H1 (cell line): ENCODE data around the gene ARHGEF4. TPM values are rescaled to one million over a fixed set of nuclear protein-coding genes. Genes with fewer than 3 reads are reported as not detected.

ENCODE experiments used
- CTCF ChIA-PET: fragments of 300-600 bp; sonication (Branson Sonifier 250); formaldehyde crosslinking; loops from one replicate; lab custom pipeline; 2021; ENCODE audit not compliant: partially characterized antibody; lab: Charles Lee
- POLR2A ChIA-PET: fragments of 300-600 bp; sonication (Branson Sonifier 250); formaldehyde crosslinking; loops from one replicate; lab custom pipeline; 2021; ENCODE audit warnings: inconsistent platforms; ENCODE audit not compliant: partially characterized antibody; lab: Charles Lee
- DNase-seq, 2 experiments: peaks; one replicate each; pipeline versions ENCODE4 v3.0.0 to v3.0.0-alpha.2; 2010 to 2022; ENCODE audit warnings: low spot score in 2 of 2, low read depth in 1 of 2, mixed read lengths in 1 of 2
- FAIRE-seq: peaks from 2 replicates; lab custom pipeline; 2011; peaks lifted over from hg19 to GRCh38; lab: Jason Lieb, UNC
- H2AFZ ChIP-seq: 2 replicates; pipeline ENCODE4 v1.8.1; 2012; ENCODE audit warnings: low read length, inconsistent platforms
- H2AK5ac ChIP-seq: 2 replicates; pipeline ENCODE4 v1.6.1; 2013; ENCODE audit warnings: low read depth, low read length
- H2BK120ac ChIP-seq: replicated peaks from 2 replicates; pipeline ENCODE3; 2013; ENCODE audit warnings: low read depth, low read length, inconsistent platforms
- H2BK12ac ChIP-seq: 2 replicates; pipeline ENCODE4 v1.6.1; 2013; ENCODE audit warnings: low read depth, low read length
- H2BK15ac ChIP-seq: 2 replicates; pipeline ENCODE4 v1.6.1; 2013; ENCODE audit warnings: low read length
- H2BK20ac ChIP-seq: 2 replicates; pipeline ENCODE4 v1.6.1; 2013; ENCODE audit warnings: low read length
- H2BK5ac ChIP-seq: 2 replicates; pipeline ENCODE4 v1.6.1; 2013; ENCODE audit warnings: low read depth, low read length
- H3K14ac ChIP-seq: 2 replicates; pipeline ENCODE4 v1.6.1; 2013; ENCODE audit warnings: inconsistent platforms; ENCODE audit not compliant: insufficient read length
- H3K18ac ChIP-seq: 2 replicates; pipeline ENCODE4 v1.6.1; 2013; ENCODE audit warnings: low read length; ENCODE audit errors: extremely low read depth
- H3K23ac ChIP-seq: 2 replicates; pipeline ENCODE4 v1.6.1; 2013; ENCODE audit warnings: inconsistent platforms; ENCODE audit not compliant: insufficient read length
- H3K23me2 ChIP-seq: 2 replicates; pipeline ENCODE4 v1.6.1; 2013; ENCODE audit warnings: low read depth, low read length
- H3K27ac ChIP-seq: 2 replicates; pipeline ENCODE4 v1.6.1; 2011; ENCODE audit warnings: low read depth, low read length, inconsistent platforms
- H3K27me3 ChIP-seq, 4 experiments: replicated peaks in 1 of 4; 1 replicate in 1 of 4; 2 replicates in 3 of 4; pipeline versions ENCODE4 v1.6.1 to v1.8.1; 2011 to 2013; ENCODE audit warnings: low read length in 3 of 4, mild to moderate bottlenecking in 3 of 4, inconsistent platforms in 2 of 4, mixed read lengths in 2 of 4, moderate library complexity in 1 of 4; ENCODE audit not compliant: control insufficient read depth in 3 of 4, insufficient read depth in 3 of 4; ENCODE audit errors: extremely low read depth in 1 of 4
- H3K36me3 ChIP-seq, 4 experiments: 2 replicates each; pipeline versions ENCODE4 v1.6.1 to v1.8.1; 2011 to 2013; ENCODE audit warnings: mild to moderate bottlenecking in 4 of 4, low read length in 3 of 4, moderate library complexity in 2 of 4, control low read depth in 1 of 4, inconsistent platforms in 1 of 4; ENCODE audit not compliant: insufficient read depth in 4 of 4, control insufficient read depth in 2 of 4
- H3K4ac ChIP-seq: replicated peaks from 2 replicates; pipeline ENCODE3; 2013; ENCODE audit warnings: low read length, low read depth, mixed read lengths, inconsistent platforms; ENCODE audit not compliant: insufficient read length
- H3K4me1 ChIP-seq, 4 experiments: replicated peaks in 1 of 4; 1 replicate in 1 of 4; 2 replicates in 3 of 4; pipeline versions ENCODE4 v1.6.1 to v1.8.1; 2011 to 2013; ENCODE audit warnings: low read length in 3 of 4, inconsistent platforms in 2 of 4, mixed read lengths in 1 of 4; ENCODE audit not compliant: insufficient read depth in 4 of 4, control insufficient read depth in 3 of 4
- H3K4me2 ChIP-seq, 2 experiments: 2 replicates each; pipeline versions ENCODE4 v1.6.1 to v1.8.1; 2011 to 2013; ENCODE audit warnings: low read depth in 2 of 2, low read length in 2 of 2, control low read depth in 1 of 2, inconsistent platforms in 1 of 2, mild to moderate bottlenecking in 1 of 2; ENCODE audit not compliant: insufficient read depth in 1 of 2
- H3K4me3 ChIP-seq, 4 experiments: fragments of 200-600, 300-600 bp in 1 of 4; sonication (generic), shearing (Covaris generic), sonication (Bioruptor Twin) in 1 of 4; 2 replicates each; pipeline versions ENCODE4 v1.5.1 to v1.8.1; 2011 to 2016; ENCODE audit warnings: low read length in 4 of 4, low read depth in 3 of 4, control low read depth in 2 of 4, inconsistent platforms in 2 of 4, mild to moderate bottlenecking in 2 of 4, mixed read lengths in 1 of 4, moderate library complexity in 1 of 4; ENCODE audit not compliant: insufficient read depth in 2 of 4; ENCODE audit errors: extremely low read depth in 1 of 4
- H3K56ac ChIP-seq: replicated peaks from 2 replicates; pipeline ENCODE3; 2013; ENCODE audit warnings: low read depth, mild to moderate bottlenecking, mixed read lengths, low read length, inconsistent platforms; ENCODE audit not compliant: insufficient read length
- H3K79me1 ChIP-seq: 2 replicates; pipeline ENCODE4 v1.6.1; 2013; ENCODE audit warnings: low read depth, low read length, control low read depth
- H3K79me2 ChIP-seq, 2 experiments: 2 replicates each; pipeline versions ENCODE4 v1.6.1 to v1.8.1; 2012 to 2013; ENCODE audit warnings: low read length in 2 of 2, mild to moderate bottlenecking in 2 of 2, inconsistent platforms in 1 of 2; ENCODE audit not compliant: insufficient read depth in 2 of 2, control insufficient read depth in 1 of 2
- H3K9ac ChIP-seq, 4 experiments: replicated peaks in 1 of 4; 1 replicate in 1 of 4; 2 replicates in 3 of 4; pipeline versions ENCODE4 v1.6.1 to v1.8.1; 2011 to 2013; ENCODE audit warnings: low read depth in 3 of 4, low read length in 3 of 4, control low read depth in 2 of 4, mild to moderate bottlenecking in 2 of 4, moderate library complexity in 2 of 4, inconsistent platforms in 1 of 4; ENCODE audit errors: extremely low read depth in 1 of 4
- H3K9me3 ChIP-seq, 2 experiments: 2 replicates each; pipeline versions ENCODE4 v1.6.1 to v1.8.1; 2012 to 2013; ENCODE audit warnings: mild to moderate bottlenecking in 2 of 2, moderate library complexity in 2 of 2, control low read depth in 1 of 2, inconsistent platforms in 1 of 2, low read depth in 1 of 2, low read length in 1 of 2, mixed read lengths in 1 of 2; ENCODE audit not compliant: insufficient read depth in 2 of 2
- H4K20me1 ChIP-seq, 2 experiments: replicated peaks in 1 of 2; 2 replicates each; pipeline versions ENCODE3 to v1.8.1; 2011 to 2013; ENCODE audit warnings: inconsistent platforms in 2 of 2, low read length in 2 of 2, mild to moderate bottlenecking in 1 of 2; ENCODE audit not compliant: insufficient read depth in 2 of 2, control insufficient read depth in 1 of 2
- H4K5ac ChIP-seq: 2 replicates; pipeline ENCODE4 v1.6.1; 2013; ENCODE audit warnings: low read length, low read depth, mixed read lengths, inconsistent platforms; ENCODE audit not compliant: insufficient read length
- H4K8ac ChIP-seq: 2 replicates; pipeline ENCODE4 v1.8.0; 2013; ENCODE audit warnings: mild to moderate bottlenecking, moderate library complexity, low read length, inconsistent platforms; ENCODE audit not compliant: insufficient read depth; ENCODE audit errors: extremely low read depth
- H4K91ac ChIP-seq: replicated peaks from 2 replicates; pipeline ENCODE3; 2013; ENCODE audit warnings: low read length, mixed read lengths, inconsistent platforms; ENCODE audit not compliant: insufficient read length
- ATF2 ChIP-seq: IDR thresholded peaks from 2 replicates; pipeline ENCODE4 v1.6.1; 2012; ENCODE audit warnings: low read length, inconsistent platforms
- ATF3 ChIP-seq: IDR thresholded peaks from 2 replicates; pipeline ENCODE4 v1.6.1; 2011; ENCODE audit warnings: low read depth, mild to moderate bottlenecking, low read length; ENCODE audit not compliant: insufficient read depth
- CHD2 ChIP-seq: IDR thresholded peaks from 2 replicates; pipeline ENCODE4 v1.6.1; 2012; ENCODE audit warnings: low read length, improper control_type of control experiment
- EZH2 ChIP-seq: fragments of 200-600 bp; sonication (generic); IDR thresholded peaks from 2 replicates; pipeline ENCODE4 v1.7.1; 2012; ENCODE audit warnings: low read depth, mild to moderate bottlenecking, moderate library complexity, low read length, inconsistent platforms; ENCODE audit not compliant: severe bottlenecking
- HDAC6 ChIP-seq: IDR thresholded peaks from one replicate; pipeline ENCODE4 v1.7.1; 2012; ENCODE audit warnings: low read depth, mild to moderate bottlenecking, inconsistent platforms, low read length, moderate library complexity
- JUN ChIP-seq: IDR thresholded peaks from 2 replicates; pipeline ENCODE4 v1.6.1; 2011; ENCODE audit warnings: low read depth, mild to moderate bottlenecking, improper control_type of control experiment, low read length
- SAP30 ChIP-seq: fragments of 300-600 bp; sonication (generic); IDR thresholded peaks from 2 replicates; pipeline ENCODE4 v1.7.1; 2012; ENCODE audit warnings: low read length, moderate library complexity, mild to moderate bottlenecking, inconsistent platforms; ENCODE audit not compliant: insufficient read depth, insufficient replicate concordance
- YY1 ChIP-seq: IDR thresholded peaks from 2 replicates; pipeline ENCODE4 v1.6.1; 2011; ENCODE audit warnings: low read depth, mild to moderate bottlenecking, low read length
- ZNF274 ChIP-seq: IDR thresholded peaks from 2 replicates; pipeline ENCODE4 v1.7.0; 2012; ENCODE audit warnings: low read length, borderline replicate concordance; ENCODE audit errors: extremely low read depth
- WGBS, 2 experiments: shearing (Covaris generic) in 1 of 2; methylation state at CpG; one replicate each; pipeline versions ENCODE4 v1.1.6 to v1.1.7; 2013 to 2015; ENCODE audit warnings: low lambda C conversion rate in 2 of 2, mixed read lengths in 2 of 2, inconsistent platforms in 1 of 2, low coverage in 1 of 2, missing lambda C conversion rate in 1 of 2; ENCODE audit not compliant: insufficient replicate concordance in 2 of 2, insufficient coverage in 1 of 2, insufficient read length in 1 of 2; ENCODE audit errors: extremely low coverage in 1 of 2, missing lambda C conversion rate in 1 of 2; 5-methylcytosine and 5-hydroxymethylcytosine counted together
- polyA plus RNA-seq, 7 experiments: library from polyadenylated mRNA; depleted of rRNA in 3 of 7; stranded (reverse) in 5 of 7; unstranded in 2 of 7; fragments of >200 nt in 5 of 7; fragments of 200-250 nt in 2 of 7; gene quantifications; 1 replicate in 5 of 7; 2 replicates in 1 of 7; 4 replicates in 1 of 7; pipeline versions ENCODE4 v1.2.1 to v1.2.3, GENCODE V29; 2011 to 2013; ENCODE audit warnings: missing spikeins in 2 of 7, mixed read lengths in 2 of 7
- total RNA-seq: library from RNA; stranded (reverse); fragmentation: NEBNext Ultra II Directional; extraction: Animal tissue kit (Norgen Biotek cat#: 25700); gene quantifications from 2 replicates; pipeline ENCODE4 v1.2.1, GENCODE V29; 2021

Gene ARHGEF4
- total and polyA plus RNA-seq, 2 of the 8 experiments (the other 6 are each of a cell fraction or from before 2014, with no cell fraction given), result 10.6 to 14.6 TPM

- no peaks in the 10 kb centered on the region; a peak in 1 of 4 replicates for H3K79me2 ChIP-seq
- WGBS, 2 experiments, result 90% methylated on average over 26 of the region's 26 CpGs; no CpG with 5 or more reads in 1 of the 2 experiments
- no peak for DNase-seq
- CTCF ChIA-PET, result interaction anchor here (0.7 to 10.4 kb wide), 12 partner anchors 8 to 88 kb away, joined by 3 to 130 read pairs (median 6); no protein-coding TSS in a partner anchor
- no peak for FAIRE-seq
- peaks cover 0 to 2% (median 0%) of the 10 kb centered on the region in 4 experiments; a peak in 1 of 8 replicates for H3K36me3 ChIP-seq
- H2BK15ac ChIP-seq, result no peak overlapping the region
- POLR2A ChIA-PET, result no interaction called here
- H3K23me2 ChIP-seq, result no peaks in the 10 kb centered on the region
- no peaks in the 10 kb centered on the region for H3K9me3 ChIP-seq
- peaks cover 3% of the 10 kb centered on the region; the same call in 1 of the 2 replicates for H3K79me1 ChIP-seq
- no peaks in the 10 kb centered on the region for H3K27me3 ChIP-seq
- no peaks in the 10 kb centered on the region; a peak in 1 of 7 replicates for H3K4me1 ChIP-seq
- H3K4me3 ChIP-seq, result no peak overlapping the region
- no peak overlapping the region; a peak in 1 of 7 replicates for H3K9ac ChIP-seq
- no peak overlapping the region for H3K23ac ChIP-seq
- no peak overlapping the region for H2AK5ac ChIP-seq
- no peak overlapping the region for H3K4ac ChIP-seq
- H4K20me1 ChIP-seq, result peaks cover 0 to 2% of the 10 kb centered on the region in 2 experiments
- no peak overlapping the region for H3K56ac ChIP-seq
- H2AFZ ChIP-seq, result no peak overlapping the region
- no peak overlapping the region for H2BK120ac ChIP-seq
- H3K18ac ChIP-seq, result no peak overlapping the region
- no peak overlapping the region for H3K27ac ChIP-seq
- H3K14ac ChIP-seq, result no peak overlapping the region
- H4K5ac ChIP-seq, result no peak overlapping the region
- peak overlapping the region; percentile 41; the same call in 1 of the 2 replicates for H4K8ac ChIP-seq
- H3K4me2 ChIP-seq, result no peak overlapping the region
- H2BK20ac ChIP-seq, result no peak overlapping the region
- H2BK5ac ChIP-seq, result no peak overlapping the region
- H4K91ac ChIP-seq, result no peak overlapping the region
- no peak overlapping the region for H2BK12ac ChIP-seq
- no peak for TF ChIP-seq JUN
- TF ChIP-seq ATF2, result no peak
- no peak for TF ChIP-seq ATF3
- TF ChIP-seq CHD2, result no peak
- no peak for TF ChIP-seq SAP30
- no peak for TF ChIP-seq YY1
- TF ChIP-seq ZNF274, result no peak
- TF ChIP-seq HDAC6, result no peak
- no peak for TF ChIP-seq EZH2
Observed at GRCh38 chr2:130850788-130851623, 14.3 kb downstream of the ARHGEF4 start.
